HL-60 (cell line): ENCODE measurements around the gene LAP3.

Source experiments
- GABPA ChIP-seq: IDR thresholded peaks from 2 replicates; pipeline ENCODE4 v1.6.1; 2012; ENCODE audit warnings: low read depth
- POLR2AphosphoS5 ChIP-seq: IDR thresholded peaks from 2 replicates; pipeline ENCODE4 v1.6.1; 2012; ENCODE audit warnings: low read depth
- TF ChIP-seq, protein P1 (sequence below): IDR thresholded peaks from one replicate; pipeline ENCODE4 v1.5.1; 2011; ENCODE audit warnings: low read length, control low read depth, inconsistent platforms; ENCODE audit not compliant: insufficient read depth

DNA sequence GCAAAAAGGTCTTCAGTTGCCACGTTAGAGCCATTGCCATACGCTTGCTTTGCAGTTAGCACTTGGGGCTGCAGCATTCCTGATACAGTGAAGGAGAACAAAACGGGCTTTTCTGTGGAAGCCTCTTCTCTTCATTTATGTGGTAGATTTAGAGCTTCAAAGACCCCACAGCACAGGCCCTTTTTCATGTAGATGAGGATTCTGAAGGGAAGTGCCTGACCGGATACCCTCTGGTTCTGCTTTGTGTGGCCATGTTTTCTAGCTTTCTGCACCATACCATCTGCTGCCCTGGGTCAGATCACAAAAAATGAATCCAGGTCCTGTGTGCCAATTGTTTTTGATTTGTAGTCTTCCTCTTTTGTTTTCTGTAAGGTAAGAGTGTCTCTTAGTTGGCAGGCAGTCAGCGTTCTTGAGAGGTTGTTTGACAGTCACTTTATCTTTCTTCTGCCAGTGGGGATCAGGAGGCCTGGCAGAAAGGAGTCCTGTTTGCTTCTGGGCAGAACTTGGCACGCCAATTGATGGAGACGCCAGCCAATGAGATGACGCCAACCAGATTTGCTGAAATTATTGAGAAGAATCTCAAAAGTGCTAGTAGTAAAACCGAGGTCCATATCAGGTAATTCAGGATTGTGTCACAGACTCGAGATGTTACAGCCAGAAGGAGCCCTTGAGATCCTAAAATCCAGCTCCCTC lies 7.7 kb downstream of the LAP3 start:
- TF ChIP-seq, protein P1, sequence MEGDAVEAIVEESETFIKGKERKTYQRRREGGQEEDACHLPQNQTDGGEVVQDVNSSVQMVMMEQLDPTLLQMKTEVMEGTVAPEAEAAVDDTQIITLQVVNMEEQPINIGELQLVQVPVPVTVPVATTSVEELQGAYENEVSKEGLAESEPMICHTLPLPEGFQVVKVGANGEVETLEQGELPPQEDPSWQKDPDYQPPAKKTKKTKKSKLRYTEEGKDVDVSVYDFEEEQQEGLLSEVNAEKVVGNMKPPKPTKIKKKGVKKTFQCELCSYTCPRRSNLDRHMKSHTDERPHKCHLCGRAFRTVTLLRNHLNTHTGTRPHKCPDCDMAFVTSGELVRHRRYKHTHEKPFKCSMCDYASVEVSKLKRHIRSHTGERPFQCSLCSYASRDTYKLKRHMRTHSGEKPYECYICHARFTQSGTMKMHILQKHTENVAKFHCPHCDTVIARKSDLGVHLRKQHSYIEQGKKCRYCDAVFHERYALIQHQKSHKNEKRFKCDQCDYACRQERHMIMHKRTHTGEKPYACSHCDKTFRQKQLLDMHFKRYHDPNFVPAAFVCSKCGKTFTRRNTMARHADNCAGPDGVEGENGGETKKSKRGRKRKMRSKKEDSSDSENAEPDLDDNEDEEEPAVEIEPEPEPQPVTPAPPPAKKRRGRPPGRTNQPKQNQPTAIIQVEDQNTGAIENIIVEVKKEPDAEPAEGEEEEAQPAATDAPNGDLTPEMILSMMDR: no peak
- TF ChIP-seq POLR2AphosphoS5 (no peak), GABPA (no peak)
